MM.1S (cell line): ENCODE results near the gene TMC3.

ENCODE experiments used
- DNase-seq: peaks from one replicate; pipeline ENCODE4 v3.0.0-alpha.2; 2015
- H2AFZ ChIP-seq: fragments of 300-600 bp; sonication (generic); 2 replicates; pipeline ENCODE4 v1.6.0; 2016; ENCODE audit warnings: antibody characterized with exemption, low read length
- H3F3A ChIP-seq: fragments of 300-600 bp; sonication (generic); 2 replicates; pipeline ENCODE4 v1.6.1; 2016; ENCODE audit warnings: mild to moderate bottlenecking, antibody characterized with exemption, low read length, moderate library complexity, mixed read lengths; ENCODE audit not compliant: insufficient read depth
- H3K27ac ChIP-seq: fragments of 300-600 bp; sonication (generic); 2 replicates; pipeline ENCODE4 v1.5.1; 2016; ENCODE audit warnings: mild to moderate bottlenecking, low read length
- H3K27me3 ChIP-seq: fragments of 300-600 bp; sonication (generic); replicated peaks from 2 replicates; pipeline ENCODE4 v1.6.0; 2016; ENCODE audit warnings: low read length; ENCODE audit not compliant: insufficient read depth
- H3K36me3 ChIP-seq: fragments of 300-600 bp; sonication (generic); replicated peaks from 2 replicates; pipeline ENCODE4 v1.6.1; 2016; ENCODE audit warnings: mild to moderate bottlenecking, low read length, mixed read lengths; ENCODE audit not compliant: insufficient read depth
- H3K4me1 ChIP-seq: fragments of 300-600 bp; sonication (generic); 2 replicates; pipeline ENCODE4 v1.6.1; 2016; ENCODE audit warnings: low read length, mixed read lengths
- H3K4me2 ChIP-seq: fragments of 300-600 bp; sonication (generic); 2 replicates; pipeline ENCODE4 v1.6.0; 2016; ENCODE audit warnings: low read depth, low read length
- H3K4me3 ChIP-seq: fragments of 300-600 bp; sonication (generic); 2 replicates; pipeline ENCODE4 v1.5.1; 2016; ENCODE audit warnings: low read length, mixed read lengths
- H3K79me2 ChIP-seq: fragments of 300-600 bp; sonication (generic); 2 replicates; pipeline ENCODE4 v1.6.1; 2016; ENCODE audit warnings: mixed run types, low read length, mixed read lengths
- H3K9ac ChIP-seq: fragments of 300-600 bp; sonication (generic); 2 replicates; pipeline ENCODE4 v1.6.1; 2016; ENCODE audit warnings: low read length, mixed read lengths
- H3K9me2 ChIP-seq: fragments of 300-600 bp; sonication (generic); replicated peaks from 2 replicates; pipeline ENCODE4 v1.6.1; 2016; ENCODE audit warnings: mild to moderate bottlenecking, low read length, mixed read lengths; ENCODE audit not compliant: insufficient read depth
- H3K9me3 ChIP-seq: fragments of 300-600 bp; sonication (generic); replicated peaks from 2 replicates; pipeline ENCODE4 v1.6.1; 2016; ENCODE audit warnings: mild to moderate bottlenecking, low read length, mixed read lengths; ENCODE audit not compliant: insufficient read depth
- H4K20me1 ChIP-seq: fragments of 300-600 bp; sonication (generic); 2 replicates; pipeline ENCODE4 v1.6.1; 2016; ENCODE audit warnings: mild to moderate bottlenecking, low read length, moderate library complexity, mixed read lengths; ENCODE audit not compliant: insufficient read depth
- CTCF ChIP-seq: fragments of 300-600 bp; sonication (generic); IDR thresholded peaks from 2 replicates; pipeline ENCODE4 v1.5.1; 2016; ENCODE audit warnings: antibody characterized with exemption, low read length, mixed read lengths
- EZH2 ChIP-seq: fragments of 300-600 bp; sonication (generic); optimal IDR thresholded peaks from 2 replicates; pipeline ENCODE3; 2017; ENCODE audit warnings: low read depth, mild to moderate bottlenecking, antibody characterized with exemption, low read length, mixed read lengths
- EZH2phosphoT487 ChIP-seq: fragments of 300-600 bp; sonication (generic); IDR thresholded peaks from 2 replicates; pipeline ENCODE4 v1.6.1; 2018; ENCODE audit warnings: antibody characterized with exemption, low read length

Gene TMC3

GRCh38 chr15:81301815-81302399, 72.1 kb downstream of the TMC3 start:
- Histone ChIP-seq H3F3A (peaks cover 60% of the 10 kb centered on the region), H3K9me2 (no peaks in the 10 kb centered on the region), H3K9ac (peak overlapping the region; percentile 76), H3K4me1 (peaks cover 58% of the 10 kb centered on the region), H3K36me3 (peaks cover 2% of the 10 kb centered on the region), H4K20me1 (no peaks in the 10 kb centered on the region), H3K27ac (peak overlapping the region; percentile 89), H3K27me3 (no peaks in the 10 kb centered on the region), H3K79me2 (peaks cover 94% of the 10 kb centered on the region), H3K4me3 (peak overlapping the region; percentile 77; the same call in 1 of the 2 replicates), H3K4me2 (peak overlapping the region; percentile 84), H2AFZ (no peak overlapping the region), H3K9me3 (no peaks in the 10 kb centered on the region)
- DNase-seq: peak; percentile 60
- TF ChIP-seq CTCF: no peak
- TF ChIP-seq EZH2: no peak
- no peak for TF ChIP-seq EZH2phosphoT487

DNA sequence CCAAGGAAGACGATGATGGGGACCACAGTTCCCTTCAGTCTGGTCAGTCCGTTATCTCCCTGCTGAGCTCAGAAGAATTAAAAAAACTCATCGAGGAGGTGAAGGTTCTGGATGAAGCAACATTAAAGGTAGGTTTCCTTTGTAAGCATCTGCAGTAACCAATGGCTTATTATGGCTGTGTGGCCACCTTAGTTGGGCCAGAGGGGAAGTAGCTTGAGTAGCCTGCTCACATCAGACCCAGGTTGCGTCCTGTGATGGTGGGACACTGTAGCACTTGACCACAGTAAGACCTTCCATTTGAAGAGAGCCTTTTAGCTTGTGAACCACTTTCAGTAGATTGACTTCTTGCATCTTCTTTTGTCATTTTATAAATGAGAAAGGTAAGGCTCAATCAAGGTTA, 72.6 kb downstream of the TMC3 start:
- Histone ChIP-seq H3K9ac (peak overlapping the region; percentile 76; the same call in 1 of the 2 replicates), H3K4me3 (peak overlapping the region; percentile 77; the same call in 1 of the 2 replicates), H3K9me3 (no peaks in the 10 kb centered on the region), H3K9me2 (no peaks in the 10 kb centered on the region), H3K36me3 (peaks cover 2% of the 10 kb centered on the region), H3K4me2 (peak overlapping the region; percentile 84), H3K79me2 (peaks cover 91% of the 10 kb centered on the region), H3K27me3 (no peaks in the 10 kb centered on the region), H4K20me1 (no peaks in the 10 kb centered on the region), H3K27ac (peak overlapping the region; percentile 89), H2AFZ (no peak overlapping the region), H3K4me1 (peaks cover 60% of the 10 kb centered on the region), H3F3A (peaks cover 64% of the 10 kb centered on the region)
- no peak for DNase-seq
- TF ChIP-seq EZH2phosphoT487: no peak
- no peak for TF ChIP-seq CTCF
- TF ChIP-seq EZH2: no peak

- Histone ChIP-seq H3K9ac (peak overlapping the region; percentile 76), H3K79me2 (peaks cover 84% of the 10 kb centered on the region), H3K9me3 (no peaks in the 10 kb centered on the region), H3F3A (peaks cover 76% of the 10 kb centered on the region), H3K27ac (peak overlapping the region; percentile 89), H2AFZ (no peak overlapping the region), H3K9me2 (no peaks in the 10 kb centered on the region), H3K36me3 (peaks cover 2% of the 10 kb centered on the region; the same call in 1 of the 2 replicates), H3K4me1 (peaks cover 69% of the 10 kb centered on the region), H4K20me1 (no peaks in the 10 kb centered on the region), H3K27me3 (no peaks in the 10 kb centered on the region), H3K4me2 (peak overlapping the region; percentile 84), H3K4me3 (peak overlapping the region; percentile 77)
- TF ChIP-seq EZH2phosphoT487: no peak
- TF ChIP-seq CTCF: no peak
- no peak for TF ChIP-seq EZH2
- no peak for DNase-seq
Measured at GRCh38 chr15:81299630-81300273, 74.3 kb downstream of the TMC3 start.
